ENCODE data around the gene QPCT. TPM values are rescaled to one million over a fixed set of nuclear protein-coding genes. Genes with fewer than 3 reads are reported as not detected.

QPCT gene
- total RNA-seq, 2 experiments from 2014 or later, result 3.5 to 52.6 TPM

DNA sequence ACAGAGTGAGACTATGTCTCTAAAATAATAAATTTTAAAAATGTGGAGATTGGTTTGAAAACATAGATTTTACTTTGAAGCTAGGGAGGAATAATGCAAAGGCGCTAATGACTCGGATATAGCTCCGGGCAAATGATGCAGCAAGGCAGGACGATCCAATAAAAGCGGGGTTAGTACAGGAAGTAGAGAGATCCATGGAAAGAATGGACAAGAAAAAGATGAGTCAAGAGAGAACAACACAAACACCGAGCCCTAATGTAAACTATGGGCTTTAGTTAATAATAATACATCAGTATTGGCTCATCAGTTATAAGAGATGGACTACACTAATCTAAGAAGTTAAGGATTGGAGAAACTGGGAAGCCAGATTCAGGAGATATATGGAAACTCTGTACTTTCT is 74.5 kb downstream of the QPCT start:
- ChIA-PET CTCF (ENCODE audit: unreplicated experiment) (no interaction called here), POLR2A (interaction anchor here (0.8 to 1.5 kb wide), 2 partner anchors 19 to 458 kb away, joined by 3 to 4 read pairs; no protein-coding TSS in a partner anchor)
- H3K79me2 ChIP-seq (ENCODE audit: insufficient read depth, low read depth, low read length), result no peaks in the 10 kb centered on the region
- no peak overlapping the region for H3K4me2 ChIP-seq (ENCODE audit: low read length)
- no peak for TF ChIP-seq EZH2phosphoT487 (IDR thresholded peaks at IDR 0.05; ENCODE audit: borderline replicate concordance, low read depth, low read length)
- TF ChIP-seq, protein P1, sequence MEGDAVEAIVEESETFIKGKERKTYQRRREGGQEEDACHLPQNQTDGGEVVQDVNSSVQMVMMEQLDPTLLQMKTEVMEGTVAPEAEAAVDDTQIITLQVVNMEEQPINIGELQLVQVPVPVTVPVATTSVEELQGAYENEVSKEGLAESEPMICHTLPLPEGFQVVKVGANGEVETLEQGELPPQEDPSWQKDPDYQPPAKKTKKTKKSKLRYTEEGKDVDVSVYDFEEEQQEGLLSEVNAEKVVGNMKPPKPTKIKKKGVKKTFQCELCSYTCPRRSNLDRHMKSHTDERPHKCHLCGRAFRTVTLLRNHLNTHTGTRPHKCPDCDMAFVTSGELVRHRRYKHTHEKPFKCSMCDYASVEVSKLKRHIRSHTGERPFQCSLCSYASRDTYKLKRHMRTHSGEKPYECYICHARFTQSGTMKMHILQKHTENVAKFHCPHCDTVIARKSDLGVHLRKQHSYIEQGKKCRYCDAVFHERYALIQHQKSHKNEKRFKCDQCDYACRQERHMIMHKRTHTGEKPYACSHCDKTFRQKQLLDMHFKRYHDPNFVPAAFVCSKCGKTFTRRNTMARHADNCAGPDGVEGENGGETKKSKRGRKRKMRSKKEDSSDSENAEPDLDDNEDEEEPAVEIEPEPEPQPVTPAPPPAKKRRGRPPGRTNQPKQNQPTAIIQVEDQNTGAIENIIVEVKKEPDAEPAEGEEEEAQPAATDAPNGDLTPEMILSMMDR (conservative IDR thresholded peaks at IDR 0.05; ENCODE audit: low read length), result no peak
- no TSS peak for BruUV-seq (replicated peaks)
- no peaks in the 10 kb centered on the region for H3K9me2 ChIP-seq (ENCODE audit: insufficient read depth, low read length)
- no peaks in the 10 kb centered on the region for H3K9me3 ChIP-seq (ENCODE audit: low read length)
- H3K36me3 ChIP-seq (ENCODE audit: insufficient read depth, low read length), result no peaks in the 10 kb centered on the region
- intact Hi-C loops (cut with micrococcal nuclease; ENCODE audit: unreplicated experiment), result no loop called here
- no peak overlapping the region for H3K4me3 ChIP-seq (ENCODE audit: low read depth, low read length, poor library complexity, severe bottlenecking)
- H2AFZ ChIP-seq (ENCODE audit: low read length), result no peak overlapping the region
- no peak for DNase-seq (ENCODE audit: low spot score)
- no peaks in the 10 kb centered on the region for H4K20me1 ChIP-seq (ENCODE audit: insufficient read depth, low read length)
- no peak overlapping the region for H3K27ac ChIP-seq (ENCODE audit: low read depth, low read length, poor library complexity, severe bottlenecking)
- no peaks in the 10 kb centered on the region for H3K4me1 ChIP-seq (ENCODE audit: insufficient read depth, low read length, poor library complexity, severe bottlenecking)

DNA sequence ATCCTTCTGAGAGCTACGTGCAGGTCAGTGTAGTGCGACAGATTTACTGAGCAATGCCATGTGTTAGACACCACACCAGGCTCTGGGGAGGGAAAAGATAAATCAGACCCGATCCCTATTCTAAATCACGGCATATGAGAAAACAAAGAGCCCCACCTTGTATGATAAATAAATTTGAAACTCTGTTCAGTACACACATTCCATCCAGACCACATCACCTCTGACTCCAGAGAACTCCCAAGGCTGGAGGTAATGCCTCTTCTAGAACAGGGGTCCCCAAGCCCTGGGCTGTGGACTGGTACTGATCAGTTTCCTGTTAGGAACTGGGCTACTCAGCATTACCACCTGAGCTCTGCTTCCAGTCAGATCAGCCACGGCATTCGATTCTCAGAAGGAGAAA is 77.3 kb downstream of the QPCT start:
- ChIA-PET POLR2A (interaction anchor here (1.0 kb wide), 1 partner anchor 16 kb away, joined by 3 read pairs; no protein-coding TSS in a partner anchor), CTCF (ENCODE audit: unreplicated experiment) (no interaction called here)
- no peak for DNase-seq (ENCODE audit: low spot score)
- Histone ChIP-seq H3K4me1 (ENCODE audit: insufficient read depth, low read length, poor library complexity, severe bottlenecking) (no peaks in the 10 kb centered on the region), H3K36me3 (ENCODE audit: insufficient read depth, low read length) (no peaks in the 10 kb centered on the region), H3K9me2 (ENCODE audit: insufficient read depth, low read length) (no peaks in the 10 kb centered on the region), H3K9me3 (ENCODE audit: low read length) (no peaks in the 10 kb centered on the region), H3K4me3 (ENCODE audit: low read depth, low read length, poor library complexity, severe bottlenecking) (no peak overlapping the region), H2AFZ (ENCODE audit: low read length) (no peak overlapping the region), H3K79me2 (ENCODE audit: insufficient read depth, low read depth, low read length) (no peaks in the 10 kb centered on the region), H3K27ac (ENCODE audit: low read depth, low read length, poor library complexity, severe bottlenecking) (no peak overlapping the region), H3K4me2 (ENCODE audit: low read length) (no peak overlapping the region), H4K20me1 (ENCODE audit: insufficient read depth, low read length) (no peaks in the 10 kb centered on the region)
- intact Hi-C loops (cut with micrococcal nuclease; ENCODE audit: unreplicated experiment), result no loop called here
- BruUV-seq (replicated peaks), result no TSS peak
- TF ChIP-seq, protein P1 (conservative IDR thresholded peaks at IDR 0.05; ENCODE audit: low read length), result no peak

GRCh38 chr2:37422816-37423215 is 78.4 kb downstream of the QPCT start:
- no peak for DNase-seq (ENCODE audit: low spot score)
- no TSS peak for BruUV-seq (replicated peaks)
- no peaks in the 10 kb centered on the region for H3K36me3 ChIP-seq (ENCODE audit: insufficient read depth, low read length)
- H3K27ac ChIP-seq (ENCODE audit: low read depth, low read length, poor library complexity, severe bottlenecking), result no peak overlapping the region
- no peaks in the 10 kb centered on the region for H3K9me2 ChIP-seq (ENCODE audit: insufficient read depth, low read length)
- no peak overlapping the region for H3K4me2 ChIP-seq (ENCODE audit: low read length)
- H4K20me1 ChIP-seq (ENCODE audit: insufficient read depth, low read length), result no peaks in the 10 kb centered on the region
- intact Hi-C loops (cut with micrococcal nuclease; ENCODE audit: unreplicated experiment), result no loop called here
- CTCF ChIA-PET (ENCODE audit: unreplicated experiment), result no interaction called here
- no peak overlapping the region for H3K4me3 ChIP-seq (ENCODE audit: low read depth, low read length, poor library complexity, severe bottlenecking)
- POLR2A ChIA-PET, result interaction anchor here (1.0 kb wide), 1 partner anchor 17 kb away, joined by 3 read pairs; no protein-coding TSS in a partner anchor
- no peak overlapping the region for H2AFZ ChIP-seq (ENCODE audit: low read length)
- no peaks in the 10 kb centered on the region for H3K4me1 ChIP-seq (ENCODE audit: insufficient read depth, low read length, poor library complexity, severe bottlenecking)
- TF ChIP-seq EZH2phosphoT487 (IDR thresholded peaks at IDR 0.05; ENCODE audit: borderline replicate concordance, low read depth, low read length), result no peak
- TF ChIP-seq, protein P1 (conservative IDR thresholded peaks at IDR 0.05; ENCODE audit: low read length), result no peak
- H3K79me2 ChIP-seq (ENCODE audit: insufficient read depth, low read depth, low read length), result no peaks in the 10 kb centered on the region
- no peaks in the 10 kb centered on the region for H3K9me3 ChIP-seq (ENCODE audit: low read length)

Small RNA genes lying within 50 kb of the gene (small RNA-seq; reads per million reads assigned to genes)
- gene RNU6-939P, result not detected

Other genes with a start within 250 kb of the QPCT start
- 3.2 and 3.6 TPM in 2 replicates for gene EIF2AK2, start 187.7 kb upstream of the QPCT start, total RNA-seq (2014; rRNA removed; shearing (Covaris generic))
- 3.1 and 3.7 TPM in 2 replicates for gene EIF2AK2, start 187.7 kb upstream of the QPCT start, total RNA-seq (2022)
- not detected in 2 replicates for gene SULT6B1, start 156.0 kb upstream of the QPCT start, total RNA-seq (2014; rRNA removed; shearing (Covaris generic))
- not detected in 2 replicates for gene SULT6B1, start 156.0 kb upstream of the QPCT start, total RNA-seq (2022)
- gene CEBPZOS, start 148.1 kb upstream of the QPCT start, total RNA-seq (2014; rRNA removed; shearing (Covaris generic)), result 19.2 and 31.1 TPM in 2 replicates
- gene CEBPZOS, start 148.1 kb upstream of the QPCT start, total RNA-seq (2022), result 73.6 and 90.9 TPM in 2 replicates
- 34.9 and 50.2 TPM in 2 replicates for gene CEBPZ, start 113.0 kb upstream of the QPCT start, total RNA-seq (2014; rRNA removed; shearing (Covaris generic))
- 55.1 and 57.2 TPM in 2 replicates for gene CEBPZ, start 113.0 kb upstream of the QPCT start, total RNA-seq (2022)
- gene NDUFAF7, start 113.0 kb upstream of the QPCT start, total RNA-seq (2014; rRNA removed; shearing (Covaris generic)), result 17.3 and 23.3 TPM in 2 replicates
- gene NDUFAF7, start 113.0 kb upstream of the QPCT start, total RNA-seq (2022), result 26.0 and 27.3 TPM in 2 replicates
- 63.2 and 74.3 TPM in 2 replicates for gene PRKD3, start 19.8 kb upstream of the QPCT start, total RNA-seq (2014; rRNA removed; shearing (Covaris generic))
- 174 and 185 TPM in 2 replicates for gene PRKD3, start 19.8 kb upstream of the QPCT start, total RNA-seq (2022)